ENCODE measurements around the gene ETS1.

ETS1 gene

DNA sequence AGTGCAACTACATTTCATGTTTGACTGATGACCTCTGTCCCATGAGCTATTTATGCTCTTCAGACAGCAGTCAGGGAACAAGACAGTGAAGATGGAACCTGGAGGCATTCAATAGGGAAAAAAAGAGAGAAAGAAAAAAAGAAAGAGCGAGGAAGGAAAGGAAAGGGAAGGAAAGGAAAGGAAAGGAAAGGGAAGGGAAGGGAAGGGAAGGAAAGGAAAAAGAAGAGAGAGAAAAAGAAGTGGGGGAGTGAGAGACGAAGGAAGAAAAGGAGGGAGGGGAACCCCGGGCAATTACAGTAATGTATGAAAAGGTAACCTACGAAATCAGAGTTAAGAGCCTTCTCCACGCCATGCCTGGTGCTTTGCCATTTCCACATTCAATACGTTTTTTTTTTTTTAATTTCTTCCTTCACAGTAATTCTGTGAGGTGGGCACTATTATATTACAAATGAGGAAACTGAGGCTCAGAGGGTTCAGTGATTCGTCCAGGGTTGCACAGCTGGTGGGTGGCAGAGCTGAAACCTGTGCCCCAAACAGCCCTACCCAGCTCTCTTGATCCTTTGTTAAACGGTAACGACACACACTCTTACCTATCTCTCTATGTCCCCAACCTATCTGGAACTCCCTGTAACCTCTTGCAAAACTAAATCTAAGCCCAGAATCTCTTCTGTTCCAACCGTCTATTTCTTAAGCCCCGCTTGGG lies 39.3 kb downstream of the ETS1 start:
- Histone ChIP-seq H2AFZ (ENCODE audit: low read depth, low read length) (no peak overlapping the region), H3K4me2 (ENCODE audit: insufficient read depth, low read length) (no peak overlapping the region), H3K36me3 (ENCODE audit: insufficient read depth, low read length) (no peaks in the 10 kb centered on the region), H3K27ac (ENCODE audit: low read length) (no peak overlapping the region), H3K27me3 (ENCODE audit: insufficient read depth, low read length, poor library complexity) (no peaks in the 10 kb centered on the region), H3K9ac (ENCODE audit: low read depth, low read length) (no peak overlapping the region), H3K4me1 (ENCODE audit: insufficient read depth, low read length) (peaks cover 9% of the 10 kb centered on the region), H3K9me3 (ENCODE audit: insufficient read depth, low read length, severe bottlenecking) (no peaks in the 10 kb centered on the region), H3K79me2 (ENCODE audit: insufficient read depth, low read length) (no peaks in the 10 kb centered on the region), H3K4me3 (ENCODE audit: low read depth in 1 of 2, low read length in 2 of 2) (no peak overlapping the region), H4K20me1 (ENCODE audit: insufficient read depth, low read length) (no peaks in the 10 kb centered on the region)
- no peak for ATAC-seq (ENCODE audit: insufficient read depth, low read depth)
- DNase-seq, result no peak
- TF ChIP-seq, protein P1, sequence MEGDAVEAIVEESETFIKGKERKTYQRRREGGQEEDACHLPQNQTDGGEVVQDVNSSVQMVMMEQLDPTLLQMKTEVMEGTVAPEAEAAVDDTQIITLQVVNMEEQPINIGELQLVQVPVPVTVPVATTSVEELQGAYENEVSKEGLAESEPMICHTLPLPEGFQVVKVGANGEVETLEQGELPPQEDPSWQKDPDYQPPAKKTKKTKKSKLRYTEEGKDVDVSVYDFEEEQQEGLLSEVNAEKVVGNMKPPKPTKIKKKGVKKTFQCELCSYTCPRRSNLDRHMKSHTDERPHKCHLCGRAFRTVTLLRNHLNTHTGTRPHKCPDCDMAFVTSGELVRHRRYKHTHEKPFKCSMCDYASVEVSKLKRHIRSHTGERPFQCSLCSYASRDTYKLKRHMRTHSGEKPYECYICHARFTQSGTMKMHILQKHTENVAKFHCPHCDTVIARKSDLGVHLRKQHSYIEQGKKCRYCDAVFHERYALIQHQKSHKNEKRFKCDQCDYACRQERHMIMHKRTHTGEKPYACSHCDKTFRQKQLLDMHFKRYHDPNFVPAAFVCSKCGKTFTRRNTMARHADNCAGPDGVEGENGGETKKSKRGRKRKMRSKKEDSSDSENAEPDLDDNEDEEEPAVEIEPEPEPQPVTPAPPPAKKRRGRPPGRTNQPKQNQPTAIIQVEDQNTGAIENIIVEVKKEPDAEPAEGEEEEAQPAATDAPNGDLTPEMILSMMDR (IDR thresholded peaks at IDR 0.05; ENCODE audit: borderline replicate concordance, extremely low read depth, low read length, poor library complexity, severe bottlenecking), result no peak
- no peak for TF ChIP-seq EZH2 (IDR thresholded peaks at IDR 0.05; ENCODE audit: borderline replicate concordance, low read depth, low read length, severe bottlenecking)

DNA sequence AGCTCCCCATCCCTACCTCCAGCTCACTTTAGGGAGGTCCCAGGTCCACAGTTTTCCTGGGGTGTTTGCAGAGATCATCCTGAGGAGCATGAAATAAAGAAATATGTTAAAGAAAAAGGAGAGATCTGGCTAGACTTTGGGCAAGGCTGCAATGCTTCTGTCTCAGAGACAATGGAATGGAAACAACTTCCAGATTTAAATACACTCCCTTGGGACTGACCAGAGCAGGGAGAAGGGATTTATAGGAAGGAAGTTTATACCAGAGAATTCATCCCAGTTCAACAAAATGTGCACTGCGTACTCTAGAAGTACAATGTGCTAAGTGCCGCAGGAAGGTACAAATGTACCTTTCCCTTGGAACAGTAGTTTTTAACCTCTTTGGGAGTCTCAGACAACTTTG lies 40.4 kb downstream of the ETS1 start:
- Histone ChIP-seq H3K4me1 (ENCODE audit: insufficient read depth, low read length) (peaks cover 9% of the 10 kb centered on the region), H3K9ac (ENCODE audit: low read depth, low read length) (no peak overlapping the region), H3K27ac (ENCODE audit: low read length) (no peak overlapping the region), H3K4me3 (ENCODE audit: low read depth in 1 of 2, low read length in 2 of 2) (no peak overlapping the region), H3K4me2 (ENCODE audit: insufficient read depth, low read length) (no peak overlapping the region), H2AFZ (ENCODE audit: low read depth, low read length) (0 out of 2 replicates have a peak overlapping the region, but pooled peaks have one; percentile 12), H3K79me2 (ENCODE audit: insufficient read depth, low read length) (no peaks in the 10 kb centered on the region), H4K20me1 (ENCODE audit: insufficient read depth, low read length) (no peaks in the 10 kb centered on the region), H3K36me3 (ENCODE audit: insufficient read depth, low read length) (no peaks in the 10 kb centered on the region), H3K27me3 (ENCODE audit: insufficient read depth, low read length, poor library complexity) (no peaks in the 10 kb centered on the region), H3K9me3 (ENCODE audit: insufficient read depth, low read length, severe bottlenecking) (no peaks in the 10 kb centered on the region)
- TF ChIP-seq, protein P1 (IDR thresholded peaks at IDR 0.05; ENCODE audit: borderline replicate concordance, extremely low read depth, low read length, poor library complexity, severe bottlenecking), result no peak
- TF ChIP-seq EZH2 (IDR thresholded peaks at IDR 0.05; ENCODE audit: borderline replicate concordance, low read depth, low read length, severe bottlenecking), result no peak
- DNase-seq, result no peak
- ATAC-seq (ENCODE audit: insufficient read depth, low read depth), result no peak

DNA sequence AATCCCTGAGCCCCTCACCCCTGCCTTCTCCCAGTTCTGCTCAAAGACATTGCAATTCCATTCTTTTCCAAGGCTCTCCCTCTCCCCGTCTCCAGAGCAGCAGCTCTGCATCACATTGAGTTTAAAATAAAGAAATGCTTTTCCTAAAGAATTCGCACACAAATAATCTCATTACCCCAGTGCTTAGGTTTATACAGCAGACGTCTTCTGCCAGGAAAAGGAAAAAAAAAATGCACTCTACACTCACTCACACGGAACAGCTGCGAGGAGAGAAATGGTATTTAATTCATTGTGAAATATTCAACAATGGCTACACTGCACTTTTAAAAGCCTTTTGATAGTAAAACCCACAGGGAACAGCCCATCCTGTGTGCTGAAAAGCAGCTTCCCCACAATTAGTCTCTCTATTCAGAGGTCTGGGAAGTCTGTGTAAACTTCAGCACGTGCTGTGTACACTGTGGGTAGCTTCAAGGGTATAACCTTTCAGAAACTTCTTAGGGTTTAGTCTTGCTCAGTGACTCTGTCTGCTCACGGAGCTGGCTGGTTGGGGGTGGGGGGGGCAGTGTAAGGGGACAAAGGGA lies 42.8 kb downstream of the ETS1 start:
- H3K9ac ChIP-seq (ENCODE audit: low read depth, low read length), result no peak overlapping the region
- no peak overlapping the region for H3K27ac ChIP-seq (ENCODE audit: low read length)
- TF ChIP-seq, protein P1 (IDR thresholded peaks at IDR 0.05; ENCODE audit: borderline replicate concordance, extremely low read depth, low read length, poor library complexity, severe bottlenecking), result no peak
- no peak for TF ChIP-seq EZH2 (IDR thresholded peaks at IDR 0.05; ENCODE audit: borderline replicate concordance, low read depth, low read length, severe bottlenecking)
- H3K36me3 ChIP-seq (ENCODE audit: insufficient read depth, low read length), result no peaks in the 10 kb centered on the region
- H4K20me1 ChIP-seq (ENCODE audit: insufficient read depth, low read length), result no peaks in the 10 kb centered on the region
- H2AFZ ChIP-seq (ENCODE audit: low read depth, low read length), result 0 out of 2 replicates have a peak overlapping the region, but pooled peaks have one; percentile 1
- H3K4me3 ChIP-seq (ENCODE audit: low read depth in 1 of 2, low read length in 2 of 2), result no peak overlapping the region
- DNase-seq (peak; percentile 13), ATAC-seq (ENCODE audit: insufficient read depth, low read depth) (peak; percentile 90)
- peak overlapping the region; percentile 4; the same call in 1 of the 2 replicates for H3K4me2 ChIP-seq (ENCODE audit: insufficient read depth, low read length)
- no peaks in the 10 kb centered on the region for H3K79me2 ChIP-seq (ENCODE audit: insufficient read depth, low read length)
- no peaks in the 10 kb centered on the region for H3K9me3 ChIP-seq (ENCODE audit: insufficient read depth, low read length, severe bottlenecking)
- no peaks in the 10 kb centered on the region for H3K27me3 ChIP-seq (ENCODE audit: insufficient read depth, low read length, poor library complexity)
- peaks cover 9% of the 10 kb centered on the region for H3K4me1 ChIP-seq (ENCODE audit: insufficient read depth, low read length)

All from DND-41 (cell line).